Activated CD8-positive, alpha-beta memory T cell treated with anti-CD3 and anti-CD28 coated beads, Interleukin-2, amount 50 U/mL, for 4 hours (primary cell): ENCODE data around the gene CTNNBL1.

ENCODE experiments used
- DNase-seq: peaks from one replicate; pipeline ENCODE4 v3.0.0-alpha.2; 2020

CTNNBL1 gene

DNA sequence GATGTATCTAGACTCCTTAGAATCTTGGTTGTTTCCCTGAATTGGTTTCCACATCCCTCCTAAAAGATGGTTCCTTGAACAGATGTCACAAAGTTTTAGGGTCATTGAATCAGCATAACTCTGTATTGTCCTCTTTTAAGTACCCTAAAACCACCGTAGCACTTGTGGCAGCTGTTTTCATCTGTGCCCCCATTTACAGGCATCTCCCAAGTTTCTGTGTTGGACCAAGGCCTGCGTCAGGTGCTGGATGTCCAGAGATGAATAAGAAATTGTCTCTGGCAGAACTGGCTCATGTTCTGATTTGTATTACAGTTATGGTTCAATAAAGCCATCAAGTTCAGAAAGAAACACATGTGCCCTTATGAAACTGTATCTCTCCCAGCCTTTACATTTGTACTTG lies 48.3 kb downstream of the CTNNBL1 start:
- no peak for DNase-seq

DNA sequence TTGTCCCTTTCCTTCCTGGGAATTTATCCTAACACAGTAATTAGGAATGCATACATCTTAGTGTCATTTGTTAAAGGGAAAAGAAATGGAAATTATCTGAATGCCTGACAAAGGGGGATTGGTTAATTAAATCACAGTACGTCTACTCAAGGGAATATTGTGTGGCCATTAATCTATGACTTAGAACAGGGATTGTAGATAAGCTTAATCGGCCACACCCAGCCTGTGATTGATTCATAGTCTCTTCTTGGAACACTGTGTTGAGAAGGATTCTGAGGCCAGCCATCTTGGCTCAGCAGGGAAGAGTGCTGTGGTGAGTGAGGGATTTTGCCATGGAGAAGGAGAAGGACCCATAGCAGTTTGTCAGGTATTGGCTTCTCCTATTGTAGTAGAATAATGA lies 50.5 kb downstream of the CTNNBL1 start:
- DNase-seq, result no peak

DNA sequence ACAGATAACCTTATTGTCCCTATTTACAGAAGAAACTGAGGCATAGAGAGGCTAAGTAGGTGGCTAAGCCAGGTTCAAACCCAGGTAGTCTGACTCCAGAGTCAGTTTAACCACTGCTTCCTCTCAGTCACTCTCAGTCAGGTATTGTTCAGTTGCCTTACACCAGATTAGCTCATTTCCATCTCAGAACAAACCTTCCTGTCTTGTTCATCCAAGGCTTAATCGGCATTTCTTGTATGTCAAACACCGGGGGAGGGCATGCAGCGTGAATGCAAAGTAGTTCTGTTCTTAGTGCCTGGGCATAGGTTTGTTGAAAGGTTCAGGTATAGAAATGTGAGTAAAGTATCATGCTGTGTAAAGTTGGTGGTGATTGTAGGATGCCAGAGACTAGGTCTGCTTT lies 51.7 kb downstream of the CTNNBL1 start:
- no peak for DNase-seq

DNA sequence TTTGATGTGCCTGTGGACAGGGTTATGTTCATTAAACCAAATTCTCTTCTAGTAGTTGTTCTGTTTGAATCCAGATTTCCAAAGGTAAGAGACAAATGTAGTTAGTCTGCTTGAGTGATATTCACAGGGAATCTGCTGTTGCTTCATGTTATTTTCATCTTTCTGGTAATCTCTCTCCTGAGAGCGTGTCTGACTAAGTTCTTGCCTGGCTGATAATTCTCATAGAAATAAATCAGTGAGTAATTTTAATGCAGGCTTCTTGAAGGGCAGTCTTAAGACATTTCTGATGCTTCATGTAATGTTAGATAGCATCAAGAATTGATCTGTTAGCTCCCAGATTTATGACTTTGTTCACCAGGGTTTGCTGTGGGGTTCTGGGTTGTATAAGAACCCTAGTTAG lies 54.2 kb downstream of the CTNNBL1 start:
- no peak for DNase-seq

DNA sequence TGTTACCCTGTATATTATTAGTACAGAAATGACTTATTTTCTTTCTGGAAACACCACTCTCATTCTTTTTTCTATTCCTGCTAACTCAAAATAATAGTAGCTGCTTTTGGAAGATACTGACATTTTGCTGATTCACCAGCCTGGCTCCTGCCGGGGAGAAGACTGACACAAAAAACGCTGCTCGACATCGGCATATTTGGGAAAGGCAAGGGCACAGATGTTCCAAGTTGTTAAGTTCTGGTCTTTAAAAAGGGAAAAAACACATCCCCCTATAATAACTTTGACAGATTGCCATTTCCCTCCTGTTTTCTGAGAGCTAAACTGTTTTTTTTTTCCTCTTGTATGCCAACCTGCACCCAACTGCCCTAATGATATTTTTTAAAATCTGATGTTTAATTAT lies 55.4 kb downstream of the CTNNBL1 start:
- no peak for DNase-seq

DNA sequence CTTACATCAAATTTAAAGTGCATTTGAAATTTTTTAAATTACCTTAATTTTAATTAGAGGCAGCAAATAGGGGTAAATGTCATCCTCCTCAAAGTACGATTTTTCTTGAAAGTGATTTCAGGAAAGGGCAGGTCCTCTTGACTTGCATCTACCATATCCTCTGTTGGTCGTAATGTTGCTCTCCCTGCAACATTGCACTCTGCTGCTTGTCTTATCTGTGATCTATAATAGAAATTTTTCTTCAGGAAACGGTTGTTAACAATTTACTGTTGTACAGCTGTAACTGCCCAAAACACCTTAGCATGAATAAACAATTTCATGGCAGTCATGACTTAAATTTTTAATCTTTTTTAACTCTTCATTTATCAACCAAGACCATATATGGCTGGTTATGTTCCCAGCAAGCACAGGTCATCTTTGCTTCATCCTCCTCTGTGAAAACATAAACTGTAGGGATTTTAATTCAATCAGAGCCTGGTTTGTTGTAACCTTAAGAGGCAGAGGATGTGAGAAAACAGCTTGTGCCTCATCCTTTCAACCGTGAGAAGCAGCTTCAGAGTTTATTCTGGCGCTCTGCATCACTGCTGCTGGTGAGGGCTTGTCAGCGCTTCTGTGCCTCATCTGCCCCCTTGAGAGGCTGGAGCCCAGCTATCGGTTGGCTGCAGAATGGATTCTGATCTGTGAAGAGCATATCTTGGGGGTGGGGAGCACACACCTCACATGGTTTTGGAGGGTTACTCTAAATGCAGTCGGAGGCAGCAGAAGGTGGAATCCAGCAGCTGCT lies 56.0 kb downstream of the CTNNBL1 start:
- DNase-seq, result no peak

DNA sequence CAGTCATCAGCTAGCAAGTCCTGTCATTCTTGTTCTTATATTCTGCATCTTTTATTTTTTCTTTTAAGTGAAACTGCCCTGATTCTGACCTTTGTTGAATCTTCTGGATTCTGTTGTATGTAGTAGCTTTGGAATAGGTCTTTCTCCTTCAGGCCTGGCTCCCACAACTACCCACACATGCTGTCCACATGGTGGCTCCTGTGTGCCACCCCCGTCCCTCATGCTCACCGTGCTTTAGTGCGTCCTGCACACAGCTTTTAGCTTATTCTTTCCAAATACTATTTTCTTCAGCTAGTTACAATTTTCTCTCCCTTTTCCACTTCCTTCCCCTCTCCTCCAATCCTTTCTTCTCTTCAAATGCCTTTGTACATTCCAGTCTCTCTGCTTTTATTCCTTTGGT lies 61.8 kb downstream of the CTNNBL1 start:
- DNase-seq, result no peak

DNA sequence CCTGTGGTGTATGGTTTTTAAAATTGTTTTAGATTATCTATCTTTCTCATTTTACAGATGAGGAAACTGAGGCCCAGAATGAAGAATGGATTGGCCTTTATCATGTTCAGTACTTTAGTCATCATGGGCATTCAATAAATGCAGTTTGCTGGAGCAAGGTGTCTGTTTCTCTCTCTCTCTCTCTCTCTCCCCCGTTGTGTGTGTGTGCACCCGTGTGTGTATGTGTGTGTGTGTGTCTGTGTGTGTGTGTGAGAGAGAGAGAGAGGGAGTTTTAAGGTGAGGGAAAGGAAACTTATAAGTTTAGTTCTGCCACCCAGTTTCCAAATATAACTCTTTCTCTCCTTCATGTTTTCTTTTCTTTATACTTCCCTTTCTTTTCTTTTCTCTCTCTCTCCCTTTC lies 62.4 kb downstream of the CTNNBL1 start:
- no peak for DNase-seq

DNA sequence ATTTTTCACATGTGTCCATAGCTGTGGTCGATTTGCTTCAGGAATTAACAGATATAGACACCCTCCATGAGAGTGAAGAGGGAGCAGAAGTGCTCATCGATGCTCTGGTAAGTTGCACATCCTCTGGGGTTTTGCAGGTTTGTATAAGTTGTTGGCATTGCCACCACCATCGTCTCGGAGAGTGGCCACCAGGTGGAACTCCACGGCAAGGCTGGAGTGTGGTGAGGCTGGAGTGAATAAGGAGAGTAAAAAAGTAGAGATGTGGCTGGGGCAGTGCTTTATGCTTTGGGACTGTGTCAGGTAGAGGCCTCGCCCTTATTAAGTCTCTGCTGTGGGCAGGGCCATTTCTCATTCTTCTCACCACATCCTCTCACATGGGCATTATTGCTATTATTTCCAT lies 63.7 kb downstream of the CTNNBL1 start:
- no peak for DNase-seq

DNA sequence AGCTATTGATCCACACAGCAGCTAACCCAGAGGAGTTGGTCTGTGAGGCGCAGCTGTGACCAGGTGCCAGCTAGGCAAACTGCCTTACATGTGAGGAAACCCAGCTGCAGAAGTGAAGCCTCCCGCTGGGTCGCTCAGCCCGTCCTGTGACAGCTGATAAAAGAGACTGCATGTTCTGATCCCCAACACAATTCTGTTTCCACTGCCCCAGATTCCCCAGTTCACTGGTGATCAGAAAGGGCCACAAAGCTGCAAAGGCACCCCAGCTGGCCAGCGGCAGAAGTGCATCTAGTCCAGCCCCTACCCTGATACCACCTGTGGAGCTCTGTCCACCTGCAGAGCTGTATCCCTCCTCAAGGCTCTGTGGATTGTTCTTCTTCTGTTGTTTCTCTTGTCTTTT lies 64.5 kb downstream of the CTNNBL1 start:
- DNase-seq, result no peak

DNA sequence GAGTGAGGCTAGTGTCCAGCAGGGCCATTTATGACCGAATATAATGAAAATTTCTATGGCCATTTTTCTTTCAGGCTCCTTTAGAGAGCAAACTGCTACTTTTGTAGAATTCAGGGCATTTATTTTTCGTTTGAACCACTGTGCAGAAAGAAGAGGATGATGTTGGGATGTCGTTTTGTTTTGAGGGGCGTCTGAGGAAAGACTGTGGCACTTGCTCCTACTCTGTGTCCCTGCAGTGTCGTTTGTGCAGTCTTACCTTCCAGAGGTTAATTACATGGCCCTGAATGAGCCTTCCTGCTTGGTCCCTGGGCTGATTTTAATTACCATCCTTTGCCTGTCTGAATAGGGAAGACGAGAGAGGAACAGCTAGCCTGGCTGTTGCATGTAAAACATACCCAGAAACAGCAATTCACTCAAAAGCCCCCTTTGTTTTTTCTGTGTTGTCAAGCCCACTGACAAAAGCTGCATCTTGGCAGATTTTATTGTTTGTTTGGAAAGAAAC lies 65.3 kb downstream of the CTNNBL1 start:
- DNase-seq, result no peak

DNA sequence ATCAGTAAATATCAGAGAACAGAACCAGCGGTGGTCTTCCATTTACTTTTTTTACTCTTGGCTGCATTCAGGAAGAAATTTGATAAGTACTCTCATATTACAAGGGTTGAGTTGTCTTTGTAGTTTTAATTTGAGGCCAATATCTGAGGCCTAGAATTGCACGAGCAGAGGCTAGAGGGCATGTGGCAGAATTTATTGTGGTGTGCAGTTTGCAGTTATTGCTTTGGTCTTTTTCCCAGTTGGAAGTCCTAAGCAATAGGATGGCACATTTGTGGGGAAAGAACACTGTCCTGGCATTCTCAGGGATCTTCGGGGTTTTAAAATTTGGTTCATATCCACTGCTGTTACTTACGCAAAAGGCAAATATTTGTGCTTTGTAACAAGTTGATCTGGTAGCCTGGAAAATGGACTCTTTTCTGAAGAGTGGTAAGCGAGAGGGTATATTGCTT lies 66.0 kb downstream of the CTNNBL1 start:
- DNase-seq, result no peak

DNA sequence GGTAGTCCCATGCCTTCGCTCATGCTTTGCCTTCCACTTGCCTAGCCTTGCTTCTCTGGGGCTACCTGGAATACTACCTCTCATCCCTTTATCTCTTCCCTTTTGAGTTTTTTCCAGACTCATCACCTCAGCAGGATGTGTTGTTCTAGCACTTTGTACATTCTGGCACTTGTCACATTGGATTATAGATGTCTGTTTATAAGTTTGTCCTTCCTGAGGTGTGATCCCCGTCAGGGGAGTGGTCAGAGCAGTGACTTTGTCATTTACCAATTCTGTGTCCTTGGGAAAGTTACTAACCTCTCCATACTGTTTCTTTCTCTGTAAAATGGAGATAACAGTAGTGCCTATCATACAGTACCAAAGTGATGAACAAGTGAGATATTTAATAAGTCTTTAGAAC lies 66.5 kb downstream of the CTNNBL1 start:
- DNase-seq, result no peak

DNA sequence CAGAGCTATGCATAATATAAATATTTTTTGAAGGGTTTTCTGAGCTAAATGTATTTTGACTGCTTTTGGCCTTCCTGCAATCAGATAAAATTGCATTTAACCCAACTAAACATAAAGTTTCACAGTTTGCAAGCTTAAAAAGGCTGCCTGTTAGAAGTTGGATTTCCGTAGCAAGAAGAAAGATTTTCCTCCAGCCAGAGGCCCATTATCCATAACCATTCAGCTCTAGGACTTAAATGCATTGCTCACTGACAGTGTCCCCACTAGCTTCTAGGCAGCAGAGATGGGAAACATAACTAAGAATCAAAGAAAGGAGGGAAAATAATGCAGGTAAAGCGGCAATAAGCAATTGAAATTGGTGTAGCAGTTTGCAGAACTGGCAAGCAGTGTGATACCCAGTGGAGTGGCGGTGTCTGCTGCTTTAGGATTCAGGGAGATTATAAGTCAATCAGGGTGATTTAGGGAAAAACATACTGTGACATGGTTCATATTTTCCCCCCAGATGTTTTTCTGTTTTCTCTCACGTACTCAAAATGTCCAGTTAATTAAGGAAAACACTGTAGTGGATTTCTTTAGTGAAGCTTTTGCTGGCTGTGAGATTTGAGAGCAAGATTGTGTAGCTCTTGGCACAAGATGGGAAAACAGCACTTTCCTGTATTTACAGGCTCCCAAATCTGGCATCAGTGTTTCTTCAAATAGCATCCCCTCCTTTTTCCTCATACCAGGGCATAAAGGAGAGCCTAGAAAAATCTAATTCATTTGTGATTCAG lies 69.1 kb downstream of the CTNNBL1 start:
- DNase-seq, result no peak

DNA sequence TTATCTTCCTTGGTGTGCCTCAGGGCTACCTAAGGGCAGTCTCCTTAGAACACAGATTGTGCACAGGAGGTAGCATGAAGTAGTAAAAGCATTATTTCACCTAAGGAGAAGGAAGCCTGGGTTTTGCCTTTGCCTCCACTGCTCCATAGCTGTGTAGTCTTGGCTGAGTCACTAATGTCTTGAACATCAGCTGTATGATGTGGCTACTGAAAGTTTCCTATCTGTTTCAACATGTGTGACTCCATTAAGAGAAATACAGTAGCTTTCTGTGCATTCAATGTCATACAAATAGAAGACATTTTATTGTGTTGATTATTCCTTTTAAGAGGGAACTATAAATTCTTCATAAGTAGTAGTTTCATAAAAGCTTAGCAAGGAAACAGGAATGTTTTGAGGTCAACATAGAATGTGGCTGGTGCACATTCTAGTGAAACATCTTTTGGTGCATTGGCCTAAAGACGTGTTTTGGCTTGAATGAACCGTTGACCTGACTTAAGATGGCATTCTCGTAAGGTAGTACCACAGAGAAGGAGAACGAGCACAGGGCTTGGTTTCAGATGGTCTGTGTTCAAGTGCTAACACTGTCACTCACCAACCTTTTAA lies 70.6 kb downstream of the CTNNBL1 start:
- DNase-seq, result no peak

DNA sequence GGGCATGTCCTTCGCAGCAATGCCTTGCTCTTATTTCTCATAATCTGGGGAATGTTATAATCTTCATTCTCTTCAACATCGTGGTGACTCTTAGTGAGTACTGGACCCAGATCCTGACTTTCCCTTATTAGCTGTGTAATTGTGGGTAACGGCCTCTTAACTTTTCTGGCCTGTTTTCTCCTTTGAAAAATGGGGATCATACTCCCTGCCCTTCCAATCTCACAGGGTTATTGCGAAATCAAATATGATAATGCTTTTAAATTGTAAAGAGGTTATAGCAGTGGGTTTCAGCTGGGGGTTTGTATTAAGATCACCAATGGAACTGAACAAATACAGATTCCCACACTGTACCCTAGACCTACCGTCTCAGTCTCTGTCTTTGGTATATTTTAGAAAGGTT lies 77.1 kb downstream of the CTNNBL1 start:
- DNase-seq, result no peak

DNA sequence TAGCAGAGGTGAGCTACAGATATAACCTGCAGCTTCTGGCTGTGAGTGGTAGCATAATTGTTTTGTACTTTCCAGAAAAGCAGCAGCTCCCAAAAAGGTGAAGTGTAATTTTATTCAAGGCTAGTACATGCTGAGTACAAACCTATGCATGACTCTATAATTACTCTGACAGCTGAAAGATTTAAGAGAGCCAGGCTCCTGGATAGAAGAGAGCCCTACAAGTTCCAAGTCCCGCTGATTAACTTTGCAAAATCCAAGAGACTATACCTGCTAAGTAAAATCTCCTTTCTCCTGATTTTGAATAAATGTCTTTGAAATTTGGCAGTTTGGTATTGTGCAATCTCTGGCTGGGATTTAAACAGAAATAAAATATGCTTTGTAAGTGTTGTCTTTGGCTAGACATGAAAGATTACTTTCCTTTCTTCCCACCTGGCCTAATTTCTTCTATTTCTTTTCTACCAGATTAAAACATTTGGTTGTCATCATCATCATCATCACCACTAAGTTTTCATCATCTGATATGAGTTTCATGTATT lies 79.5 kb downstream of the CTNNBL1 start:
- DNase-seq, result no peak

DNA sequence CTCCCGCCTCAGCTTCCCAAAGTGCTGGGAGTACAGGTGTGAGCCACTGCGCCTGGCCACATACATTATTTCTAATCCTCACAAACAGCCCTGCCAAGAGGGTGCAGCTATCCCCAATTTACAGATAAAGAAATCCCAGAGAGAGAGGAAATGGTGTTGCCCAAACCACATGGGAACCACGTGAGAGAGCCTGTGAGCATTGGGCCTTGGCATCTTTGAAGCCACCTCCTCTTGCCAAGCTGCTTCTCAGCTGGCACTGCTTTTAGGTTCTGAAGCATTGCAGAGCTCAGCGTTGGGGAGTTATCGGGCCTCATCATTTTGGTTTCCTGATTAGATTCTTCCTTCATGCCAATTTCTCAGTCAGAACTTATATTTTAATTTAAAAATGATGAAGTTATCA lies 80.3 kb downstream of the CTNNBL1 start:
- DNase-seq, result no peak

DNA sequence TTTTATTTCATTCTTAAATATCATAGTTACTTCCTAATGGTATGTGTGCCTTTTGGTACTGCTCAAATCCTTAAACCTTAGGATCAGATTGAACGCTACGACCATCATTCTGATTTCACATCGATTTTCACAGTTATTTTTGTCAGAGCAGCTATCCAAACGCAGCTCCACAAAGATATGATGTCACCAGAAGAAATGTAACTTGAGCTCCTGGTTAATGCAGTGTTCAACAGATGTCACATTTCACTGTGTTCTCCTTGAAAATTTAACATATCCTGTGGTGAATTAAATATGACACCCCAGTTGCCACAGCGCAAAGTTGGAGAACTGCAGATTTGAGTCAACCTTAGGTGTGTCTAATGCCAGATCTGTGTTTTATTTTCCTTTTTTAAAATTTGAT lies 81.4 kb downstream of the CTNNBL1 start:
- DNase-seq, result no peak

DNA sequence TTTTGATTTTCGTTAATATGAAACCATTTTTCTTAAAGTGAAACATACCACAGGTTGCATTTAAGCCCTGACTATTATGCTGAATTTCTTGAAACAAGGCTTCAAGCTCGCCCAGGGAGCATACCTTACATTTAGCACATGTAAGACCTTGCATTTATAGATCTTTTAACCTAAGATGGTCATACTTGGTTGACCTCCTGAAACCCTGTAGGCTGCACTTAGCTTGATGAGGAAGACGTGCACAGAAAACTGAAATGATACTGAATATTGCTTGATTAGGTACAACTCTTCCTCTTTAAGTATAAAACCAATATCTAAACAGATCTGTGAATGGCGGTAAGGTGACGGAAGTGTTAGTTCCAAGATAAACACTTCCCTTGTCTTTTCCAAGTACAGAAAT lies 82.2 kb downstream of the CTNNBL1 start:
- DNase-seq, result no peak

DNA sequence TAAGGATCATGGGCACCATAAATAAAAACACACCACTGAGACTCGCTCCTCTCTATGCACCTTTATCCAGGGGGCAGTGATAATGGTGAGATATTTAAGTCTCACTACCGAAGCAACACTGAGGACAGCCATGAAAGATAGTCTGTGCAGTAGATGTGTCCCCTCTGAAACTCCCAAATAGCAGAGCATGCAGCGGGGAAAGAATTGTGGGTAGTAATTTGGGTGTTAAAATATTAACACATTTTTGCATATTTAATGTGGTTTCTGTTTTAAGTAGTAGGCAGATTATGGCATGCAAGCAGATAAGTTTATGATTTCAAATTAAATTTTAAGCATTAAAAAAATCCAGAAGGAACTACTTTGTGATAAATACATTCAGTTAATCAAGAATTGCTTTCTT lies 82.7 kb downstream of the CTNNBL1 start:
- DNase-seq, result no peak

DNA sequence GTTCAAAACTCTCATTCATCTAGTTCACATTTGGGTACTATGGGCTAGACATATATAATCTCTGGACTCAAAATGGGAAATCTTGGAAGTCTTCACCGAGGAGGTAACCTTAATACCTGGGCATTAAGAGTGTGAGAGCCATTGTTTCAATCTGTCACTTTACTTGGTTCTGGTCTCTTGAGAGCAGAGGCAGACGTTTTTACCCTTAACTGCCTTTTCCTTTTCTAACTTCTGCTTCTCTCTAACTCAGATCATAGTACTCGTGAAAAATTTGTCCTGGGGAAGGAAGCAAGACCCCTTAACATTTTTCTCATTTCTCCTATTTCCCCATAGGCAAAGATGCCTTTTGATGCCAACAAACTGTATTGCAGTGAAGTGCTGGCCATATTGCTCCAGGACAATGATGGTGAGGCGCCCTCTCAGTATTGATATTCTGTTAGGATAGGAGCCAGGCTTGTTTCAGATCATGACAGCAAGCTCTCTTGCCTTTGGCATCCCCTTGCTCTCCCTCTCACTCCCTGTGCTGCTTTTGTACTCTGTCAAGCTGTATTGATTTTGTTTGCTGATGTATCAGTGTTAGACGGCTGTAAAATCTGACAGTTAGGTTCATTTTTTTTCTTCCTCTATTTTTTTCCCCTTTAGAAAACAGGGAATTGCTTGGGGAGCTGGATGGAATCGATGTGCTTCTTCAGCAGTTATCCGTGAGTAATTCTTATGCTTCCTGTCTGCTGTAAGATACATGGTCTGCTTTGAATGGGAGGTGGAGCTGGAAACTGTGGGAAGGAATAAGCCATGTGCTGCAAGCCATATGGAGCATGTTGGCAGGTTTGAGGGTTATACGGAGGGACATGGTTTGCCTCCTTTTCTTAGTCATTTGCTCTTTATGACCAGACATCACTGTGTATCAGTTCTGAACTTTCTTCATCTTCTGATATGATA lies 83.5 kb downstream of the CTNNBL1 start:
- no peak for DNase-seq
